SIG-M5 treated with dmso at 0.1 percent for 504 hours (cell line): Measurements from ENCODE around the gene SP110.
"Not testable (repeated sequence)": the region's sequence is repeated elsewhere in the genome, so short reads cannot be mapped to it uniquely, and the experiment has no call there.

ENCODE experiments used
- DNase-seq: peaks from one replicate; lab custom pipeline; 2025; ENCODE audit not compliant: unreplicated experiment; lab: John Stamatoyannopoulos, UW

SP110 gene

DNA sequence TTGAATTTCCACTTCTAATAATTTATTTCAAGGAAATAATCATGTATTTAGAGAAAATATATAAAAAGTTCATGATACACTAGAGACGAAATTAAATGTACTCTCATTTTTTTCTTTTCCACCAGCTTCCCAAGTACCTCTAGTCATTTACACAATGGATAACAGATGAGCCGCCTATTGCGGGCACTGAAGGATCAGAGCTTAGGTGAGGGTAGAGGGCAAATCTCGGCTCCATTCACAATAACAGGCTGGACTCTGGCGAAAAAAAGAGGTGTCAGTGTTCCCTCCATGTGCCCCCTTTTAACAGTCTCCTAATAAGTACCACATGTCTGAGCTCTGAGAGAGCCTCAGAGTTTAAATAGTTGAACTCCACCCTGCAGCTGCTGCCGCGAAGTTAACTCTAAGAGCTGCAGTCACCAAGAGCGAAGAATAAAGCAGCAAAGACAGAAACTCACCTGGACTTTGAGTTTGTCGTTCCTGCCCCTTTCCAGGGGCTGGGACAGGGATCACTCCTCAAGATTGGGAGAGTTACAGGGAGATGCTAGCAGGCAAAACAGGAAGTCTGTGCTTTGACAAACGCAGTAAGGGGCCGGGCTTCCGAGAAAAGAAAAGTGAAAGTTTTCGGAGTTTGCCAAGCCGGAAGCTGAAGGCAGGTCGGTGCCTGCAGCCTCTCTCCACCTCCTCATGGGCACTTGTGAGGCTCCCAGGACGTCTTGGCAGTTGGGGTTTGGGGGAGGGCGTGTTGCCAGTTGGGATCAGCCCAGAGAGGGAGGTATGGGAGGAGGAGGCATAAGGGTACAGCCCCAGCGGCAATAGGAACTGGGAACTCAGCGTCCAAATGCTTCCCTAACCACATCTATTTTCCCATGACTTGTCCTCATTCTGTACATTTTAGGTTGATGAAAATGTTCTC is at the start of gene SP110:
Gene SP110 (minus strand): TSS at position 566 of the 913 bp plus-strand sequence. CDS start 3,057 bp downstream, outside the sequence.
- peak; percentile 91 for DNase-seq

DNA sequence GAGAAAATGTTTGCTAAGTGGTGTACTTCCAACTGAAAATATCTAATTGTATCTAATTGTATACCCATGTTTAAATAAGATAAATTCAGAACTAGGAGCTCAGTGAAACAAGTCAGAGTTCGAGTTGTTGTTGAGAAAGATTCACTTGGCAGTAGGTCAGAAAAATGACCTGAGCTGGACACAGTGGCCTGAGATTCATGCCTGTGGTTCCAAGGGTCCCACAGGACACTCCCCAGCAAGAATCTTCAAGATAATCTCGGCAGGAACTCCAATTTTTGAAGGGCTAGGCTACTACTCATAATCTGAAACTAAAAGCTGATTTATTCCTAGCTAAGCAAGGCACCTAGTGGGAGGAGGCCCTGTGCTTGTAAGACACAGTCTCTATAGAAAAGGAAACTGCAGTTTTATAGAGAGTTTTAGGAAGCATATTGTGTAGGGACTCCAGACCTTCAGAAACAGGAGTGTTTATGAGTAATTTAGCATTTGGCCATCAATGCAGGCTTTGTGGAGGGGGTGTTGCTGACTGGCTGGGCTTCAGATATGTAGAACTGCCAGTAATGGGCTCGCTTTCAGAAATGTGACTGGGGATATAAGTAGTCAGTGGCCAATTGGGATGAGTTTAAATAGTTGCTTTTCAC is 48.9 kb upstream of the SP110 start:
- no peak for DNase-seq

DNA sequence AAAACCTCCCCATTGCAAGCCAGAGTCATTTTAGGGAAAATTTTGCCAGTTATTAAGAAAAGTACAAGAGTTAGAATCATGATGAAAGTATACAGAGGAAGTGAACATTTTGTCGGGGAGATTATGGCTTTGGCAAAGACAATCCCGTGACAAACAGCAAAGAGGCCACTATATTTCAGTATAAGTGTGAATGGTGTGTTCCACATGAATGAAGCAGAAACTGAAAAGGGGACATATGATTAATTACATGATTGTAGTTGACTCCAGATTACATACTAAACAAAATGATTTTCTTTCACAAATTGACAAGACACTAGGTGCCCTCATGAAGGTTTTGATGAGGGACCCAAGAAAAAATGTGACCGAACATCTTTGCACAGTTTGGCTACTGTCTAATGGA is 47.8 kb upstream of the SP110 start:
- no peak for DNase-seq

DNA sequence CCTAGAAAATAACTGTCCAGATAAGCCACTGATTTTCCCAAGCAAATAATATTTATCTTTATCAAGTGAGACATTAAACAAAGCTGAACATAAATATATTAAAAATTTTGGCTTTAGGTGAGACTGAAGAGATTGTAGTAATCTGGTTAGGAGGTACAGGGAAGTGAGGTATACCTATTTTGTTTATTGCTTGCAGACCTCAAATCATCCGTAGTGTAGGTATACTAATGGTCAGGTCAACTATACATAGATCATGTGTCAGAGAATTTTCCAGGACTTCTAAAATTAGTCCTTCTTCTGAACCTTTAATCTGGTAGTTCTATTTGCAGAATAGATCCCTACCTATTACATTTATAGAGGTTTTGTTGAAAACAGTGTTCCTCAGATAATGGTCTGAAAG is 47.3 kb upstream of the SP110 start:
- DNase-seq: no peak

DNA sequence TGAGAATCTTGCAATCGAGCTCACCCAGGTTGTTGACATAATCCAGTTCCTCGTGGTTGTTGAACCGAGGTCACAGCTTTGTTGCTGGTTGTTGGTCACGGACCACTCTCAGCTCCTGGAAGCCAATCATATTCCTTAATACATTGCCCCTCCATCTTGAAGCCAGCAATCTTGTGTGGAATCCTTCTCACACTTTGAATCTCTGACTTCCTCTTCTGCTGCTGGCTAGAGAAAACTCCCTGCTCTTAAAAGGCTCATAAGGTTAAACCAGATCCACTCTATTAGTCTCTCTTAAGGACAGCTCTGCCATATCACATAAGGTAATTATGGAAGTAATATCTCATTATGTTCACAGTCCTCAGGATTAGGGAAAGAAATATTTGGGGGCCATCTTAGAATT is 46.9 kb upstream of the SP110 start:
- no peak for DNase-seq

DNA sequence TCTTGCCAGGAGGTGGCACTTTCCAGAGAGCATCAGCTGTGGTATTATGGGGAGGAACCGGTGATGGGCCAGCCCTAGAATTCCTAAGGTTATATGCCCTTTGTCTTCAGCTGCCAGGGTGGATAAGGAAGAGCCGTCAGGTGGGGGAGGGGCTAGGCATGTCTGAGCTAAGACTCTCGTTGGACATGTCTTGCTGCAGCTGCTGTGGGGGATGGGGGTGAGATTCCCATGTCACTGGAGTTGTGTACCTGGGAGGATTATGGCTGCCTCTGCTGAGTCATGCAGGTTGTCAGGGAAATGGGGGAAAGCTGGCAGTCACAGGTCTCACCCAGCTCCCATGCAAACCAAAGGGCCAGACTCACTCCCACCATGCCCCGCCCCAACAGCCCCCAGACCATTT is 45.2 kb upstream of the SP110 start:
- not testable (repeated sequence) for DNase-seq

DNA sequence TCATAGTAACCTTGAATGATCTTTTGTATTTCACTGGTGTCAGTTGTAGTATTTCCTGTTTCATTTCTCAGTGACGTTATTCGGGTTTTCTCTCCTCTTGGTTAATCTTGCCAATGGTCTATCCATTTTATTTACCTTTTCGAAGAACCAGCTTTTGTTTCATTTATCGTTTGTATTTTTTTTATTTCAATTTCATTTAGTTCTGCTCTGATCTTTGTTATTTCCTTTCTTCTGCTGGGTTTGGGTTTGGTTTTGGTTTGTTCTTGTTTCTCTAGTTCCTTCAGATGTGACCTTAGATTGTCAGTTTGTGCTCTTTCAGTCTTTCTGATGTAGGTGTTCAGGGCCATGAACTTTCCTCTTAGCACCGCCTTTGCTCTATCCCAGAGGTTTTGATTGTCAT is 42.5 kb upstream of the SP110 start:
- no peak for DNase-seq

DNA sequence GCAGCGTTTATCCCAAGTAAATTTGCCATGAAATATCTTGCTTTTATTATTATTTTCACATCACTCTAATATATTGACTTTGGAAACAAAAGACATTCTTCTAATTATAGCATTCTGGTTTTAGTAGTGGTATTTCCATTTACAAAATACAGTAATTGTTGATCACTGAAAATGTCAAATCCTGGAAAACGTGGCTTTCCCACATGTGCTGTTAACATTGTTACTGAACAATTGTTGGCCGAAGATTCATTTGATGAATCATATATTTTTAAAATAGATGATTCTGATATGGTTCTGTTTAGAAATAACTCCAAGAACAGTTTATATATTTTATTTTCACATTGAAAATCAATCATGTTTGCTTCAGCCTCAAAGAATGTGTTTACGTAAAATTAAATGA is 38.7 kb upstream of the SP110 start:
- DNase-seq: no peak

DNA sequence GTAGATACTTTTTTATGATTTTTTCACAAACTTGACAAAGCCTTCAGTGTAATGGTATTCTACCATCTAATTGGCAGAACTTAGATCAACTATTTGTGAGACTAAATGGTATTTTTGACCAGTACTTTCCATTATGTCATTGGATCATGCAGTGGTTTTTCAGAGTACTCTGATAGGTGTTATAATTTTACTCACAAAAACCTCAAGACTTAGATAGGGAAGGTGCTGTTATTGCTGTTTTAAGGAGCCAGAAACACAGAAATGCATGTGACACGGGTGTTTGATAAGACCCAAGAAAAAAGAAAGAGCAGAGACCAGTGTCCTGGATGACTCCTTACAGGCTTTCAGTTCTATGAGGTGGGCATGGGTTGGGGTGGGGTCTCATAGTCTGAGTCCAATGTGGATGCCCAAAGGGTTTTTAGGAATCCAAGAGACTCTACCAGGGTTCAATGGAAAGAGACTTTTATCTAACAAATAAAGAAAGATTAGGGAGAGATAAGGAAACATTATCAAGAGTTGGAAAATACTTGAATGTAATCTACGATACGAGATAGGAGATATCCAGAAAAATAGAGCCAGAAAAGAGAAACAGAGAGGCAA is 37.0 kb upstream of the SP110 start:
- no peak for DNase-seq

DNA sequence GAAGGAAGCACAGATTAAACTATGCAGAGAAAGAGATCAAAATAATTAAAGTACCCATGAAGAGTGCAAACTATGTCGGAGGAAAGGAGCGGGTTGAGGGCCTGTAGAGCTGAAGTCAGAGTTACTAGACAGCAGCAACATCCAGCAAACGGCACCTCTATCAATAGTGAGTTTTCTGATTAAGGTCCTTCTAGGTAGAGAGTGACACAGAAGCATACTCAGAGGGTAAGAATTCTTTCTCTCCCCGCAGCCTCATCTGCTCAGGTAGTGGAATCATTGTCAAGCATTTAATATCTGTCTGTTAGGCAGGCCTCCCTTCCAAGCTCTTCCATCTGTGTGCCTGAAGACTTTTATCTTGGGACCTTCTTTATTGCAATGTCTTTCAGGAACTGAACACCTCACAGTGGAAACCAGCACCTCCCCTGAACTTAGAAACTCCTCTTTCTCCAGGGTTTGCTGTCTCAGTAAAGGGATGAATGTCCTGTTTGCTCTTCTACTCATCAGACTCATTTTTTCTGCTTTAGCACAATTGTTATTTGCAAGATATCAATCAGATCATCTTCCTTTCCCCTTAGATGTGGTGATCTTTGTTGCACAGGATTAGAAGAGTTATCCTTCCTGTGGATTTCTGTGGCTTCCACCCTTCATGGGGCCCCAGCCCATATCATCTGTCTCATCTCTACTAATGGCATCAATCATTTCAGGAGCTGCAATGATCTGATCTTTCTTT is 34.5 kb upstream of the SP110 start:
- DNase-seq: no peak

DNA sequence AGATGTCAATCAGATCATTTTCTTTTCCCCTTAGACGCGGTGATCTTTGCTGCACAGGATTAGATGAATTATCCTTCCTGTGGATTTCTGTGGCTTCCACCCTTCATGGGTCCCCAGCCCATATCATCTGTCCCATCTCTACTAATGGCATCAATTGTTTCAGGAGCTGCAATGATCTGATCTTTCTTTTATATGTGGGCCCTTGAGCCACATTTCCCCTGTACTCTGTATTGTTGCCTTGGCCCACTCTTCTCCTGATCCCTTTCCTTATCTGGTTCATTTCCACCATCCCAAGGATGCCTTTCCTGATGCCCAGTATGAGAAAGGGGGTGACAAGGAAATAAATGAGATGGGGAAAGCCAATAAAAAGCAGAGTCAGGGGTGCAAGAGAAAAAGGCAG is 30.4 kb upstream of the SP110 start:
- DNase-seq: no peak

DNA sequence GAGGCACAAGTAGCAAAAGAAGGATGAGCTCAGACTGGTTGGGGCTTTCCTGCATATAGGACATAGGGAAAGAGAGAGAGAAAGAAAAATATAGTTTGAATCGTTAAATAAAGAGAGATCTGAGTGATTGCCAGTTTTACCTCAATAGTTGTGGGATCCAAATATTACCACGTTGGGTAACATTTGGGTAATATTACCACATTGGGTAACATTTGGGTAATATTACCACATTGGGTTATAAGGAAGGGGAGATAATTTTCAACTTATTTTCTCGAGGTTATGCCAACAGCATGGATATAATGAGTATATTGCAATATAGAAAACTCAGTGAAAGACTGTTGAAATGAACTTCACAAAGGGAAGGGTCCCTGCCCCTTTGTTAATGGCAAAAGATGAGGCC is 26.4 kb upstream of the SP110 start:
- DNase-seq: no peak

DNA sequence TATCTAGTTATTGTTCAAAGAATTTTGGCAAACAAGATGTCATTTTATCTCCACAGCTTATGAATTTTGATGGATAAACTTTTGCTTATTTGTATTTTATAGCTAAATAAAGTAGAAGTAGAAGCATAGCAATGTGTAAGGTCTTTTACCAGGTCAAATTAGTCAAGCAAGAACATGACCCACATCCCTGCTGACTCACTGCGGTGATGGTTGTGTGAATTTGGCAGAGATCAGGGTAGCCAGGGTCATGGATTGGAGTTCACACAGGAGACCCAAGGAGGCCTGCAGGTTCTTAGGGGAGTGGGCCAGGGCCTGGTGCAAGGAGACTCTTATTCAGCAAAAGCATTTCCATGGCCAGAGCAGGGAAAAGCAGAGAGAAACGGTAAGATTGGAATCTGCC is 24.4 kb upstream of the SP110 start:
- DNase-seq: no peak

DNA sequence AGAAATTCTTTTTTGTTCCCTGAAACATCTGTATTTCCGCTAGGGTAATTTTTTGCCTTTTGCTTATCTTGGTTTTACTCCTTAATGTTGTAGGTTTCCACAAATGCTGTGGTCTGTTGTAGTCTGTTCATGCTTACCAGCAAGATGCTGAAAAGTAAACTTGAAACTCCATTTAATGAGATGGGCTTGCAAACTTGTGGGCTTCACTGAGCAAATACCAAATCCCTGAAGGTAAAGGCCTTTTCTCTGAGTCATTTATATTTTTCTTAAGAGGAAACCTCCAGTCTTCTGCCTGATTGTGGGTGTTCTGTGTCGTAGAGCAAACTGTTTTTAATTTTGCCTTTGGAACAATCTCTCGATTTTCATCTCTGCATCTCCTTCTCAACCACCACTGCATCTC is 15.1 kb upstream of the SP110 start:
- DNase-seq: no peak

DNA sequence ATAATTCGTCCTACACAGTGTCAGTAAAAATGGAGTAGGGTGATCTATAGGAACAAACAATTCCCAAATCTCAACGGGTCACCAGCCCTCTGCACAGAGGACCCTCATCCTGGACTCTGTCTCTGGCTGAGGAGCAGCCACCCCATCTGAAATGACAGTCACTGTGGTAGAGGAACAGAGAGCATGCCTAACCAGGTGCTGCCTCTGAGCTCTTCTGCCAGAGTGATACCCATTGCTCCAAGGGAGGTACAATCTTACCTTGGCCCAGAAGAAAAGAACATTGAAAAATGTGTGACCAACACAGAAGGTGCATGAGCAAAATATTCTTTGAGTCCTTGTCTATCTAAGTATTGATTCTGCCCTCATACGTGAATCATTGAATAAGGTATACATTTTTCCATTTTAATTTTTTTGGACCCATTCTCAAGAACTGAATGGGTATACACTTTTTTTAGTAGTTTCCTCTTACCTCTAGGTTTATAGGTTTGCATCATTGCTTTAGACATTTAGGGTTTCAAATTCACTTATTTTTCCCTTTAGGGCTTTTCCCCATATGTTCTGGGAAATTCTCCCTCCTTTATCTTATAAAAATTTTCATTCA is 14.4 kb upstream of the SP110 start:
- no peak for DNase-seq

DNA sequence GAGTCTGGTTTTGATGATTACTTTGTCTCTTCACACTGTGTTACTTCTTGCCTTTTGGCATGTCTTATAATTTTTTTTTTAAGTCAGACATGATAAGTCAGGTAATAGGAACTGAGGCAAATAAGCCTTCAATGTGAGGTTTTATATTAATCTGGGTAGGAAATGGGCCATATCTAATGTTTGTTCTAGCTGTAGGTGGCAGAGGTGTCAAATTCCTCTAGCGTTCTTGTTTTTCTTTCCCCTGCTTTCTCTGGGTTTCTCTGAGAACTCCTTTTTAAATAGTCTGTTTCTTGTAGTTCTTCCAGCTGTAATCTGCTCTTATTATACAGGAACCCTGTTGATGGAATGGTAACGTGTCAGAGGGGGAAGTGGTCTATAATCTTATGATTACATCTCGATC is 11.5 kb upstream of the SP110 start:
- DNase-seq: no peak

DNA sequence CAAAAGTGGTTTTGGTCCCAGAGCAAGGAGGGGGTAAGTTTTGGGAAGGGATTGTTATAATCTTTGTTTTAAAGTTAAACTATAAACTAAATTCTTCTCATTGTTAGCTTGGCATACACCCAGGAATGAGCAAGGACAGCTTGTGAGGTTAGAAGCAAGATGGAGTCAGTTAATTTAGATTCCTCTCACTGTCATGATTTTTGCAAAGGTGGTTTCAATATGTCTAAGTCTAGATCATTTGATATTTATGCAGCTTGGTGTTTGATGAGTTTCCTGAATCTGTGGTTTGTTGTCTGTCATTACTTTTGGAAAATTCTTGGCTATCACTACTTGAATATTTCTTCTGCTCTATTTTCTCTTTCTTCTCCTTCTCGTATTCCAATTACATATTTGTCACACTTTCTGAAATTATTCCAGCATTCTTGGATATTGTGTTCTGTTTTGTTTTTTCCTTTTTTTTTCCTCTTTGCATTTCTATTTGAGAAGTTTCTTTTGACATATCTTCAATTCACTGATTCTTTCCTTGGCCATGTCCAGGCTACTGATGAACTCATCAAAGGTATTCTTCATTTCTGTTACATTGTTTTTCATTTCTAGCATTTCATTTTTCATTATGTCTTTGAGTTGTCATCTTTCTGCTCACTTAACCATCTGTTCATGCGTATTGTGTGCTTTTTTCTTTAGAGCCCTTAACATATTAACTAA is 10.9 kb upstream of the SP110 start:
- no peak for DNase-seq

DNA sequence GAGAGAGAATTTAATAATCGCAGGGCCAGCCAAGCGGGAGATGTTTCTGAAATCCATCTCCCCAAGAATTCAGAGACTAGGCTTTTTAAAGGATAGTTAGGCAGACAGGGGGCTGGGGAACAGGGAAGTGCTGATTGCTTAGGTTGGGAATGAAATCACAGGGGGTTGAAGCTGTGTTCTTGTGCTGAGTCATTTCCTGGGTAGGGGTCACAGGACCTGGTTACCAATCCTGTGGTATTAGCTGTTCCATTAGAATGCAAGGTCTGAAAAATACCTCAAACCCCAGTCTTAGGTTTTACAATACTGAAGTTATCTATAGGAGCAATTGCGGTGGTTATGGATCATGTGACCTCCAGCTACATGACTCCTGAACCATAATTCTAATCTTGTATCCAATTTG is 10.3 kb upstream of the SP110 start:
- DNase-seq: no peak

DNA sequence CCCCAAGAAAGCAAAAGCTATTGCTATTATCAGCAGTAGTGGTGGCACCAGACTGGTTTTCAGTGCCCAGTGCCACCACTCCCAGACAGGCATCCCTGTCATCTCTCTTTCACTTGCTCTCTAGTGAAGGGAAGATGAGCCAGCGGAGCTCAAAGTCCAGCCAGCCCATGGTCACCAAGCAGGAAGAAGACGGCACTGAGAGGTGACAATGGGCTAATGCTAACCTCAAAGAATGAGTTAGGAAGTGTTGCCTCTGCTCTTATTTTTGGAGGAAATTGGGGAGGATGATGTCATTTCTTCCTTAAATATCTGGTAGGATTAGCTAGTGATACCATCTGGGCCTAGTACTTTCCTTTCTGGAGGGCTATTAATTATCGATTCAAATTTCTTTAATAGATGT is 7.4 kb upstream of the SP110 start:
- no peak for DNase-seq

DNA sequence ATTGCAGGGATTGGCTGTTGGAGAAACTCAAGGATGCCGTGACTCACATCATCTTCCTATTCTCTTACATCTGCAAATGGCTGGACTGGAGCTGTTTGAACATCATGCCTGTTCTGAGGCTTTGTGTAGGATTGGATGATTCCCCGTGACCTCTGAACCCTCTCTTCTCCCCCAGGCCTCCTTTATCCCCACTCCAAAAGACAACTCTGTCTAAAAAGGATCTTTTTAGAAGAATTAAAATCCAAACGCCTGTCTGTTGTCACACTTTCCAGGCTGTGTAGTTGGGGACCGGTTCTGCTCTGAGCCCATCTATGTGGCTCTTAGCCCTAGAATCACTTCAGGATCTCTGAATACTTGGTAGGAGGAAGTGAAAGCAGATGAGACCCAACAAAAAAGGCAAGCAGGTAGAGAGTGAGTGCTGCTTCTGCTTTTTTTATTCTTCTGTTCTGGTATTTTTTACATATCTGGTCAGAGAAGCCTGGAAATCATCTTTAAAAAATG is 6.3 kb upstream of the SP110 start:
- peak; percentile 75 for DNase-seq
